HFF-Myc (cell line): ENCODE results near the gene PRKD1.
"Not testable (repeated sequence)": the region's sequence is repeated elsewhere in the genome, so short reads cannot be mapped to it uniquely, and the experiment has no call there.

ENCODE experiments used
- DNase-seq: peaks from one replicate; pipeline ENCODE4 v3.0.0-alpha.2; 2011; ENCODE audit warnings: low read depth; ENCODE audit errors: extremely low read depth
- H3K4me3 ChIP-seq: replicated peaks from 2 replicates; pipeline ENCODE4 v1.5.1; 2011; ENCODE audit warnings: low read depth, mild to moderate bottlenecking, control low read depth, low read length
- CTCF ChIP-seq: IDR thresholded peaks from 2 replicates; pipeline ENCODE4 v1.5.1; 2012; ENCODE audit warnings: mild to moderate bottlenecking, low read depth, low read length, control low read depth; ENCODE audit errors: missing control alignments

PRKD1 gene

DNA sequence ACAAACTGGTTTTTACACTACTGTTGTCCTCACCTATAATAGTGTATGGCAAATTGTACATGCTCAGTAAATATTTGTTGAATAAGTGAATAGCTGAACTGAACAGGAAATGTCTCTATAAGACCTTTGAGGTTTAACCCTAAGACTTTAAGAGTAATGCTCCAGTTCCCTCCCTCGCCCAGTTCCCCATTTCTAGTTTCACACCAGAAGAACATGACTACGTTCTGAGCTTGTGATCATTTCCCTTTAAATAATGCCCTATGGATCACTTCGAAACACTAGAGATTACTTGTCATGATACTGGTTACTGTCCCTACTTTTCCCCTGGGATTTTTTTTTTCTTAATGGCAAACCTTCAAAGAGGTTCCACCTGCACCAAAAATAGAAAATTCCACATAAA lies 69.3 kb downstream of the PRKD1 start:
- no peak for DNase-seq
- no peak for TF ChIP-seq CTCF
- no peak overlapping the region for H3K4me3 ChIP-seq

GRCh38 chr14:29857551-29857950 lies 70.1 kb downstream of the PRKD1 start:
- no peak for DNase-seq
- H3K4me3 ChIP-seq = no peak overlapping the region
- no peak for TF ChIP-seq CTCF

DNA sequence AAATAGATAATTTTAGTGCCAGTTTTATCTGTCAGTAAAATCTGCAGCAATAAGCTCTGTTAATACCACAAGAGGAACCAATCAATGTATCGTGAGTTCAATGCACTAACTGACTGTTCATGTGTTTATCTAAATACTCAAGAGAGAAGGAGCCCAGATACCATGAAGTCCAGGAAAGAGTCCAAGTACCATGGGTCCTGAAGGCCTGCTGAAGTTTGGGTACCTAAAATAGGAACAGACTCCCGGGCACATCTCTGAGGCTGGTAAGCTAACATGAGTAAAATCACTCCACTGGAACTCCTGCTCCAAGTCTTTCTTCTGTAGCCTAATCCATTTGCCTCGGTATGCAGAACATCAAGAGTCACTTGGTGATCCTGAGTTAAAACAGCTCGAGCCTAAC lies 71.1 kb downstream of the PRKD1 start:
- no peak for DNase-seq
- no peak overlapping the region for H3K4me3 ChIP-seq
- no peak for TF ChIP-seq CTCF

DNA sequence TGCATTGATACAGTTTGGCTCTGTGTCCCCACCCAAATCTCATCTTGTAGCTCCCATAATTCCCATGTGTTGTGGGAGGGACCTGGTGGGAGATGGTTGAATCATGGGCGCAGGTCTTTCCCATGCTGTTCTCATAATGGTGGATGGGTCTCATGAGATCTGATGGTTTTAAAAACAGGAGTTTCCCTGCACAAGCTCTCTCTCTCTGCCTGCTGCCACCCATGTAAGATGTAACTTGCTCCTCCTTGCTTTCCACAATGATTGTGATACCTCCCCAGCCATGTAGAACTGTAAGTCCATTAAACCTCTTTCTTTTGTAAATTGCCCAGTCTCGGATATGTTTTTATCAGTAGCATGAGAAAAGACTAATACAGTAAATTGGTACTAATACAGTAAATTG lies 74.0 kb downstream of the PRKD1 start:
- DNase-seq, H3K4me3 ChIP-seq: not testable (repeated sequence)

GRCh38 chr14:29853272-29853671 lies 74.4 kb downstream of the PRKD1 start:
- no peak overlapping the region for H3K4me3 ChIP-seq
- TF ChIP-seq CTCF = no peak
- DNase-seq = no peak

DNA sequence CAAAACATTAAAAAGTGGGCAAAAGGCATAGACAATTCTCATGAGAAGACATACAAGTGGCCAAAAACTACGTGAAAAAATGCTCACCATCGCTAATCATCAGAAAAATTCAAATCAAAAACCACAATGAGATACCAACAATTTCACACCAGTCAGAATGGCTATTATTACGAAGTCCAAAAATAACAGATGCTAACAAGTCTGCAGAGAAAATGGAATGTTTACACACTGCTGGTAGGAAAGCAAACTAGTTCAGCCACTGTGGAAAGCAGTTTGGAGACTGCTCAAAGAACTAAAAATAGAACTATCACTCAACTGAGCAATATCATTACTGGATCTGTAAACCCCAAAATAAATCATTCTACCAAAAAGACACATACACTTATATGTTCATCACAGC lies 76.2 kb downstream of the PRKD1 start:
- TF ChIP-seq CTCF = no peak
- H3K4me3 ChIP-seq = no peak overlapping the region
- DNase-seq = no peak

DNA sequence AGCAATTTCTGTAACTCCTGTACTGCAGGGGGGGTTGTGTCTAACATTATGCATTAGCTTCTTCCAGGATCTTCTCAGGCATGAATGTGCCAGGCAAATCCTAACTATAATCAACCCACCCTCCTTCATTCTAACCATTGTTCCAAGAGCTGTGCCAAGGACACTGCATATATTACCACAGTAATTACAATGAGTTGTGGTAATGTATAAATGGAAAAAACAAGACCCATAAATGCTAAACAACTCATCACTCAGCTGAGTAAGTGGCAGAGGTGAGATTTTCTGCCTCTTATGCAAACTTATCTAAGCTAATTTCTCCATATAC lies 80.6 kb downstream of the PRKD1 start:
- no peak for TF ChIP-seq CTCF
- H3K4me3 ChIP-seq = no peak overlapping the region
- DNase-seq = no peak
